PC-3 (cell line): ENCODE data around the gene GRIA1. TPM values are rescaled to one million over a fixed set of nuclear protein-coding genes. Genes with fewer than 3 reads are reported as not detected.

Source experiments
- ATAC-seq: fragments of 200-7000 bp; cut with Tn5 transposase; 2 replicates; pipeline ENCODE4 v1.9.1; 2020; ENCODE audit warnings: mild to moderate bottlenecking, moderate library complexity
- BruUV-seq: library from RNA; stranded (reverse); fragments of 400-500 nt; replicated peaks from 2 replicates; lab custom pipeline; 2021; lab: Mats Ljungman, UMichigan
- CTCF ChIA-PET: fragments of 300-600 bp; sonication (Branson Sonifier 250); formaldehyde crosslinking; loops from one replicate; lab custom pipeline; 2022; ENCODE audit warnings: antibody characterized with exemption; lab: Charles Lee
- POLR2A ChIA-PET: fragments of 300-600 bp; sonication (Branson Sonifier 250); formaldehyde crosslinking; loops from one replicate; lab custom pipeline; 2022; ENCODE audit warnings: antibody characterized with exemption; ENCODE audit not compliant: unreplicated experiment; lab: Charles Lee
- DNase-seq: peaks from one replicate; pipeline ENCODE4 v3.0.0-alpha.2; 2015
- H2AFZ ChIP-seq: fragments of 300-600 bp; sonication (generic); 2 replicates; pipeline ENCODE4 v1.6.0; 2016; ENCODE audit warnings: antibody characterized with exemption, low read length
- H3F3A ChIP-seq: fragments of 300-600 bp; sonication (generic); one replicate; pipeline ENCODE4 v1.6.0; 2017; ENCODE audit warnings: antibody characterized with exemption, low read length, control low read depth, mild to moderate bottlenecking; ENCODE audit not compliant: unreplicated experiment
- H3K27ac ChIP-seq: fragments of 300-600 bp; sonication (generic); 2 replicates; pipeline ENCODE4 v1.5.1; 2016; ENCODE audit warnings: mild to moderate bottlenecking, low read length
- H3K27me3 ChIP-seq: fragments of 300-600 bp; sonication (generic); 2 replicates; pipeline ENCODE4 v1.6.1; 2016; ENCODE audit warnings: low read length, mixed read lengths
- H3K36me3 ChIP-seq: fragments of 300-600 bp; sonication (generic); 2 replicates; pipeline ENCODE4 v1.6.1; 2016; ENCODE audit warnings: low read depth, mixed run types, low read length, mixed read lengths
- H3K4me1 ChIP-seq: fragments of 300-600 bp; sonication (generic); 2 replicates; pipeline ENCODE4 v1.5.1; 2016; ENCODE audit warnings: low read length; ENCODE audit not compliant: insufficient read depth
- H3K4me2 ChIP-seq: fragments of 300-600 bp; sonication (generic); 2 replicates; pipeline ENCODE4 v1.6.0; 2016; ENCODE audit warnings: low read length
- H3K4me3 ChIP-seq: fragments of 300-600 bp; sonication (generic); 2 replicates; pipeline ENCODE4 v1.5.1; 2016; ENCODE audit warnings: mild to moderate bottlenecking, low read length, mixed read lengths
- H3K79me2 ChIP-seq: fragments of 300-600 bp; sonication (generic); 2 replicates; pipeline ENCODE4 v1.6.1; 2017; ENCODE audit warnings: low read length, mixed read lengths
- H3K9ac ChIP-seq: fragments of 300-600 bp; sonication (generic); 2 replicates; pipeline ENCODE4 v1.6.0; 2016; ENCODE audit warnings: mild to moderate bottlenecking, low read length
- H3K9me2 ChIP-seq: fragments of 300-600 bp; sonication (generic); replicated peaks from 2 replicates; pipeline ENCODE4 v1.6.1; 2016; ENCODE audit warnings: mixed run types, low read length, mixed read lengths
- H3K9me3 ChIP-seq: fragments of 300-600 bp; sonication (generic); 2 replicates; pipeline ENCODE4 v1.6.1; 2016; ENCODE audit warnings: low read length, mixed read lengths
- H4K20me1 ChIP-seq: fragments of 300-600 bp; sonication (generic); 2 replicates; pipeline ENCODE4 v1.6.1; 2016; ENCODE audit warnings: low read length, mixed read lengths
- EZH2 ChIP-seq: fragments of 300-600 bp; sonication (generic); IDR thresholded peaks from one replicate; pipeline ENCODE4 v1.6.1; 2017; ENCODE audit warnings: antibody characterized with exemption, mild to moderate bottlenecking, low read length; ENCODE audit not compliant: unreplicated experiment
- EZH2phosphoT487 ChIP-seq: fragments of 300-600 bp; sonication (generic); IDR thresholded peaks from 2 replicates; pipeline ENCODE4 v1.6.1; 2018; ENCODE audit warnings: mild to moderate bottlenecking, antibody characterized with exemption, low read length, borderline replicate concordance
- intact Hi-C: fragments of 100-400 bp; cut with micrococcal nuclease; formaldehyde crosslinking; loops from 2 replicates; pipeline ENCODE4 v1.9.0; 2023
- total RNA-seq: library from RNA; depleted of rRNA; stranded (reverse); fragments of >200 nt; gene quantifications from 2 replicates; pipeline ENCODE4 v1.2.3, GENCODE V29; 2014
- TF ChIP-seq, protein P1 (sequence below): fragments of 300-600 bp; sonication (generic); conservative IDR thresholded peaks from 2 replicates; pipeline ENCODE4 v1.5.1; 2017; ENCODE audit warnings: antibody characterized with exemption, low read depth, mild to moderate bottlenecking, low read length

The GRIA1 gene
- total RNA-seq, 1 experiment from 2014 or later, result not detected

DNA sequence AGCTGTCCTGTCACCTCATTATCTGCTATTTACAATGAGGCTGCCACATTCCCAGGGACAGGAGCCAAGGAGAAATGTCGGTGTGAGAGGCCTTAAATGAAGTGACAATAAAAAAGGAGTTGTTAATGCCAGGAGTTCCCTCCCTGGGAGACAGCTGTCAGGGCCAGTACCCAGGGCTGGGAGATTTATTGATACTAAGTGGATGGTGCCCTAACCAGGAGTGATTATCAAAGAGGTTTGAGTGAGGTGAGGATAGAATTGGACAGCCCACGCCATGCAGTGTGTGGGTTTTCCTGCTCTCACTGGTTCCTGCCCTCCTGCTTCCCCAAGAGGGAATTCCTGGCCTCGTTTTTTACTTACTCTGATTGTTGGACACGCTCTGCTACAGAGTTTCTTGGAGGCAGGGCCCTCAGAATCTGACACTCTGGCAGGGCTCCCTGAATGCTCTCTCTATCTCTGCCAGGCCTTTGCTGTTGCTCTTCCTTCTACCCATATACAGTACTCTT, 150.8 kb downstream of the GRIA1 start:
- H3K4me3 ChIP-seq, result no peak overlapping the region

GRCh38 chr5:153654504-153655200, 164.2 kb downstream of the GRIA1 start:
- POLR2A ChIA-PET, result interaction anchor here (0.6 kb wide), 1 partner anchor 43 kb away, joined by 3 read pairs; no protein-coding TSS in a partner anchor
- Histone ChIP-seq H4K20me1 (no peaks in the 10 kb centered on the region), H3K4me2 (no peak overlapping the region), H3K4me3 (no peak overlapping the region), H3K9me3 (no peaks in the 10 kb centered on the region), H2AFZ (no peak overlapping the region), H3K36me3 (no peaks in the 10 kb centered on the region), H3K9me2 (no peaks in the 10 kb centered on the region), H3K79me2 (no peaks in the 10 kb centered on the region), H3K27me3 (no peaks in the 10 kb centered on the region), H3F3A (no peaks in the 10 kb centered on the region), H3K4me1 (no peaks in the 10 kb centered on the region), H3K9ac (no peak overlapping the region), H3K27ac (no peak overlapping the region)
- CTCF ChIA-PET, result no interaction called here
- DNase-seq, result no peak
- TF ChIP-seq EZH2 (no peak), EZH2phosphoT487 (no peak)
- TF ChIP-seq, protein P1, sequence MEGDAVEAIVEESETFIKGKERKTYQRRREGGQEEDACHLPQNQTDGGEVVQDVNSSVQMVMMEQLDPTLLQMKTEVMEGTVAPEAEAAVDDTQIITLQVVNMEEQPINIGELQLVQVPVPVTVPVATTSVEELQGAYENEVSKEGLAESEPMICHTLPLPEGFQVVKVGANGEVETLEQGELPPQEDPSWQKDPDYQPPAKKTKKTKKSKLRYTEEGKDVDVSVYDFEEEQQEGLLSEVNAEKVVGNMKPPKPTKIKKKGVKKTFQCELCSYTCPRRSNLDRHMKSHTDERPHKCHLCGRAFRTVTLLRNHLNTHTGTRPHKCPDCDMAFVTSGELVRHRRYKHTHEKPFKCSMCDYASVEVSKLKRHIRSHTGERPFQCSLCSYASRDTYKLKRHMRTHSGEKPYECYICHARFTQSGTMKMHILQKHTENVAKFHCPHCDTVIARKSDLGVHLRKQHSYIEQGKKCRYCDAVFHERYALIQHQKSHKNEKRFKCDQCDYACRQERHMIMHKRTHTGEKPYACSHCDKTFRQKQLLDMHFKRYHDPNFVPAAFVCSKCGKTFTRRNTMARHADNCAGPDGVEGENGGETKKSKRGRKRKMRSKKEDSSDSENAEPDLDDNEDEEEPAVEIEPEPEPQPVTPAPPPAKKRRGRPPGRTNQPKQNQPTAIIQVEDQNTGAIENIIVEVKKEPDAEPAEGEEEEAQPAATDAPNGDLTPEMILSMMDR, result no peak
- no TSS peak for BruUV-seq
- ATAC-seq, result no peak
- intact Hi-C loops, result no loop called here

More for the DNA sequence above, 150.8 kb downstream of the GRIA1 start:
- no peak for ATAC-seq
- Histone ChIP-seq H3K27me3 (no peaks in the 10 kb centered on the region), H3F3A (no peaks in the 10 kb centered on the region), H3K9me3 (no peaks in the 10 kb centered on the region), H4K20me1 (no peaks in the 10 kb centered on the region), H3K4me2 (no peak overlapping the region), H3K9ac (no peak overlapping the region), H3K9me2 (no peaks in the 10 kb centered on the region), H3K27ac (no peak overlapping the region), H3K36me3 (no peaks in the 10 kb centered on the region), H3K79me2 (no peaks in the 10 kb centered on the region), H3K4me1 (no peaks in the 10 kb centered on the region), H2AFZ (no peak overlapping the region)
- intact Hi-C loops, result no loop called here
- ChIA-PET CTCF (no interaction called here), POLR2A (no interaction called here)
- DNase-seq, result no peak
- TF ChIP-seq, protein P1, result no peak
- TF ChIP-seq EZH2phosphoT487 (no peak), EZH2 (no peak)
- no TSS peak for BruUV-seq

DNA sequence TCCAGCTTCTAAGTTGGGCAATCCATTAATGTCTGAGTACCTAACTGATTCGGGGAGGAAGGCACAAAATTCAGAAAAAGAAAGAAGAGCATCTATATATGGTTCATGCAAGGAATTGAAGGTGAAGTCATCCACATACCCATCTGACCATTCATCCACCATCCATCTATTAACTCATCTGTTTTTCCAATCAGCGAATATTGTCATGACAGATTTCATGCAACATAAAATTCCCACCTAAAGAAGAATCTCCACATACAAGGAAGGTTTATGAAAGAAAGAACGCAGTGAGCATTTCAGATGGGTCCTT, 164.7 kb downstream of the GRIA1 start:
- H3K9ac ChIP-seq, result no peak overlapping the region
- CTCF ChIA-PET, result no interaction called here
- POLR2A ChIA-PET, result no interaction called here
- no peaks in the 10 kb centered on the region for H3K9me2 ChIP-seq
- DNase-seq (no peak), ATAC-seq (no peak)
- intact Hi-C loops, result no loop called here
- no peaks in the 10 kb centered on the region for H4K20me1 ChIP-seq
- no peaks in the 10 kb centered on the region for H3K4me1 ChIP-seq
- H3K27me3 ChIP-seq, result no peaks in the 10 kb centered on the region
- no peaks in the 10 kb centered on the region for H3F3A ChIP-seq
- H3K27ac ChIP-seq, result no peak overlapping the region
- no peaks in the 10 kb centered on the region for H3K79me2 ChIP-seq
- H3K4me3 ChIP-seq, result no peak overlapping the region
- 0 out of 2 replicates have a peak, but pooled peaks cover 1% of the 10 kb centered on the region for H3K9me3 ChIP-seq
- no peak overlapping the region for H2AFZ ChIP-seq
- H3K4me2 ChIP-seq, result no peak overlapping the region
- TF ChIP-seq, protein P1, result no peak
- TF ChIP-seq EZH2 (no peak), EZH2phosphoT487 (no peak)
- no peaks in the 10 kb centered on the region for H3K36me3 ChIP-seq
- no TSS peak for BruUV-seq
